PC-9 (cell line): Measurements from ENCODE around the gene VWA2. TPM values are rescaled to one million over a fixed set of nuclear protein-coding genes. Genes with fewer than 3 reads are reported as not detected.

Source experiments
- BruUV-seq: library from RNA; stranded (reverse); fragments of 400-500 nt; replicated peaks from 2 replicates; lab custom pipeline; 2021; lab: Mats Ljungman, UMichigan
- CTCF ChIA-PET: fragments of 300-600 bp; sonication (Branson Sonifier 250); formaldehyde crosslinking; loops from one replicate; lab custom pipeline; 2022; ENCODE audit warnings: antibody characterized with exemption; lab: Charles Lee
- POLR2A ChIA-PET: fragments of 300-600 bp; sonication (Branson Sonifier 250); formaldehyde crosslinking; loops from one replicate; lab custom pipeline; 2022; ENCODE audit warnings: antibody characterized with exemption; ENCODE audit not compliant: unreplicated experiment; lab: Charles Lee
- DNase-seq, 2 experiments: peaks; one replicate each; pipeline versions ENCODE4 v3.0.0 to v3.0.0-alpha.2; 2015 to 2022; ENCODE audit warnings: mixed read lengths in 1 of 2
- H2AFZ ChIP-seq: fragments of 200-600 bp; sonication (generic); 2 replicates; pipeline ENCODE4 v1.8.1; 2017; ENCODE audit warnings: antibody characterized with exemption
- H3F3A ChIP-seq: fragments of 200-600 bp; sonication (generic); 2 replicates; pipeline ENCODE4 v1.8.1; 2017; ENCODE audit warnings: antibody characterized with exemption, mild to moderate bottlenecking, low read depth; ENCODE audit not compliant: insufficient read depth
- H3K27ac ChIP-seq: fragments of 200-600 bp; sonication (generic); 2 replicates; pipeline ENCODE4 v1.6.1; 2016; ENCODE audit warnings: mixed run types
- H3K27me3 ChIP-seq: fragments of 200-600 bp; sonication (generic); 2 replicates; pipeline ENCODE4 v1.6.1; 2016; ENCODE audit warnings: low read depth, mixed run types; ENCODE audit not compliant: insufficient read depth
- H3K36me3 ChIP-seq: fragments of 200-600 bp; sonication (generic); 2 replicates; pipeline ENCODE4 v1.6.1; 2016; ENCODE audit warnings: low read depth, mixed run types
- H3K4me1 ChIP-seq: fragments of 200-600 bp; sonication (generic); replicated peaks from 2 replicates; pipeline ENCODE4 v1.6.1; 2016; ENCODE audit warnings: mixed run types; ENCODE audit not compliant: insufficient read depth
- H3K4me2 ChIP-seq: fragments of 200-600 bp; sonication (generic); 2 replicates; pipeline ENCODE4 v1.6.1; 2017; ENCODE audit warnings: mixed run types
- H3K4me3 ChIP-seq: fragments of 200-600 bp; sonication (generic); 2 replicates; pipeline ENCODE4 v1.6.1; 2016; ENCODE audit warnings: mixed run types
- H3K79me2 ChIP-seq: fragments of 200-600 bp; sonication (generic); 2 replicates; pipeline ENCODE4 v1.6.1; 2017; ENCODE audit warnings: low read depth, mixed run types
- H3K9me2 ChIP-seq: fragments of 200-600 bp; sonication (generic); 2 replicates; pipeline ENCODE4 v1.8.1; 2017; ENCODE audit warnings: mild to moderate bottlenecking; ENCODE audit not compliant: insufficient read depth
- H3K9me3 ChIP-seq: fragments of 200-600 bp; sonication (generic); 2 replicates; pipeline ENCODE4 v1.8.1; 2016; ENCODE audit warnings: low read depth; ENCODE audit not compliant: insufficient read depth
- H4K20me1 ChIP-seq: fragments of 200-600 bp; sonication (generic); 2 replicates; pipeline ENCODE4 v1.8.1; 2017; ENCODE audit not compliant: insufficient read depth
- EZH2 ChIP-seq: fragments of 200-600 bp; sonication (generic); IDR thresholded peaks from 2 replicates; pipeline ENCODE4 v1.8.0; 2017; ENCODE audit warnings: antibody characterized with exemption, low read depth
- intact Hi-C: fragments of 100-400 bp; cut with micrococcal nuclease; formaldehyde crosslinking; loops from one replicate; pipeline ENCODE4 v1.10.0; 2022; ENCODE audit not compliant: unreplicated experiment
- total RNA-seq: library from RNA; stranded (reverse); gene quantifications from 2 replicates; pipeline ENCODE4 v1.2.3, GENCODE V29; 2021
- TF ChIP-seq, protein P1 (sequence below): fragments of 200-600 bp; sonication (generic); conservative IDR thresholded peaks from 2 replicates; pipeline ENCODE4 v1.6.1; 2017; ENCODE audit warnings: mixed run types, antibody characterized with exemption, mild to moderate bottlenecking, moderate library complexity

The VWA2 gene
- total RNA-seq, 1 experiment from 2014 or later = 0.48 TPM

DNA sequence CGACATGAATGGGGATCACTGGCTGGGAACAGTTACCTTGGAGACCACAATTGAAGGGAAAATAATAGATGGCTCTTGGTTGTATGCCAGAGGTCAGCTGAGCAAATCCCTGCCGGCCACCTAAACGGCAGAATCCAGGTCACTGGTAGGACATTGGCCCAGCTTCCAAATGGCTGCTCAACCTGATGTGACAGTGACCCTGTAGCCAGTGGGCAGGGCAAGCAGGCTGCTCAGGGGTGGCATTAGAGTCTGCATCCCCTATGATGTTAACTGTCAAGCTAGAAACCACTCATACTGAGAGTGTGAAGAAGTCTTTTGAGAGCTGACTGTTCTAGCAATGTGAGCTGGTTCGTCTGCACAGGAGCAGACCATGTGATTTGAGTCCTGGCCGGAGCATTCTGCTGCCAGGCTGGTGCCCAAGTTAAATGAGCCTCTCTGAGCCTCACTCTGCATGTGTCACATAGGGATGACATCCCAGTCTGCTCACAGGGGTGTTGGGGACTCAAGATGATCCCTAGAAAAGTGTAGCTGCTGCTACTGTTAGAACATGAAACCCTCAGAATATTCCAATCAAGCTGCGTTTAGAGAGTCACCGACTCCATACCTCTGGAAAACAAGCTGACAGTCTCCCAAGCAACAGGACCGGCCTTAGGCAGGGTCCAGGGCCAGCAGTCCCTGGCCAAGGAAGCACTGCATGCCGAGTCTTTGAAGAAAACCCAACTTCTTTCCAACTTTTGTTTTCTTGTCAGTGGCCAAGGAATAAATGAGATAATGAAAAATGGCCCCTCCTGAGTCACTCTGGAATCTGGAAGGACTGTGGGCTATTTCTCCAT, 69.7 kb downstream of the VWA2 start:
- Histone ChIP-seq H3K4me3 (no peak overlapping the region), H3K27ac (no peak overlapping the region), H3K36me3 (no peaks in the 10 kb centered on the region), H2AFZ (no peak overlapping the region), H3F3A (no peaks in the 10 kb centered on the region), H3K9me2 (no peaks in the 10 kb centered on the region), H3K4me2 (no peak overlapping the region), H3K79me2 (no peaks in the 10 kb centered on the region), H3K9me3 (no peaks in the 10 kb centered on the region), H3K4me1 (peaks cover 9% of the 10 kb centered on the region), H4K20me1 (no peaks in the 10 kb centered on the region), H3K27me3 (no peaks in the 10 kb centered on the region)
- TF ChIP-seq, protein P1, sequence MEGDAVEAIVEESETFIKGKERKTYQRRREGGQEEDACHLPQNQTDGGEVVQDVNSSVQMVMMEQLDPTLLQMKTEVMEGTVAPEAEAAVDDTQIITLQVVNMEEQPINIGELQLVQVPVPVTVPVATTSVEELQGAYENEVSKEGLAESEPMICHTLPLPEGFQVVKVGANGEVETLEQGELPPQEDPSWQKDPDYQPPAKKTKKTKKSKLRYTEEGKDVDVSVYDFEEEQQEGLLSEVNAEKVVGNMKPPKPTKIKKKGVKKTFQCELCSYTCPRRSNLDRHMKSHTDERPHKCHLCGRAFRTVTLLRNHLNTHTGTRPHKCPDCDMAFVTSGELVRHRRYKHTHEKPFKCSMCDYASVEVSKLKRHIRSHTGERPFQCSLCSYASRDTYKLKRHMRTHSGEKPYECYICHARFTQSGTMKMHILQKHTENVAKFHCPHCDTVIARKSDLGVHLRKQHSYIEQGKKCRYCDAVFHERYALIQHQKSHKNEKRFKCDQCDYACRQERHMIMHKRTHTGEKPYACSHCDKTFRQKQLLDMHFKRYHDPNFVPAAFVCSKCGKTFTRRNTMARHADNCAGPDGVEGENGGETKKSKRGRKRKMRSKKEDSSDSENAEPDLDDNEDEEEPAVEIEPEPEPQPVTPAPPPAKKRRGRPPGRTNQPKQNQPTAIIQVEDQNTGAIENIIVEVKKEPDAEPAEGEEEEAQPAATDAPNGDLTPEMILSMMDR = no peak
- no peak for TF ChIP-seq EZH2
- POLR2A ChIA-PET = interaction anchor here (0.5 to 0.6 kb wide), 2 partner anchors 27 to 58 kb away, joined by 3 to 4 read pairs; no protein-coding TSS in a partner anchor
- no TSS peak for BruUV-seq
- intact Hi-C loops = loop anchor here (10.0 kb wide), 1 partner anchor 476 kb away; no protein-coding TSS in a partner anchor
- CTCF ChIA-PET = interaction anchor here (0.5 to 0.6 kb wide), 2 partner anchors 73 to 118 kb away, joined by 3 to 4 read pairs; no protein-coding TSS in a partner anchor
- DNase-seq = no peak

DNA sequence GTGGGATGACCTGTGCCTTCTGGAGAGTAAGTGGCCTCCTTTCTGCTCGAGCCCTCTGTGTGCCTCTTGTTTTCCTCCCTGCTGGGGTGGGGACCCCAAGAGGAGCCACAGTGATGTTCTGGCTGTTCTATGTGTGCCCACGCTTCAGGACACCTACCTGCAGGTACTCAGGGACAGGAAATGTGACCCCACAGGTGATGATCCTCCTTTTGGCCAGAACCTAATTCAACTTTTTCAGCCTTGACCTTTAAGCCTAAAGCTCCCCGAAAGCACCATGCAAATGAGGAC, 70.3 kb downstream of the VWA2 start:
- TF ChIP-seq EZH2 = no peak
- TF ChIP-seq, protein P1 = no peak
- no peaks in the 10 kb centered on the region for H3K9me3 ChIP-seq
- H3K4me2 ChIP-seq = no peak overlapping the region
- no peaks in the 10 kb centered on the region for H3K9me2 ChIP-seq
- intact Hi-C loops = loop anchor here (10.0 kb wide), 1 partner anchor 475 kb away; no protein-coding TSS in a partner anchor
- no peak overlapping the region for H3K4me3 ChIP-seq
- no TSS peak for BruUV-seq
- H2AFZ ChIP-seq = no peak overlapping the region
- no peaks in the 10 kb centered on the region for H3K36me3 ChIP-seq
- H3K27ac ChIP-seq = no peak overlapping the region
- CTCF ChIA-PET = no interaction called here
- peaks cover 9% of the 10 kb centered on the region for H3K4me1 ChIP-seq
- POLR2A ChIA-PET = no interaction called here
- no peaks in the 10 kb centered on the region for H3K79me2 ChIP-seq
- no peaks in the 10 kb centered on the region for H3F3A ChIP-seq
- H3K27me3 ChIP-seq = no peaks in the 10 kb centered on the region
- no peaks in the 10 kb centered on the region for H4K20me1 ChIP-seq
- DNase-seq = no peak

DNA sequence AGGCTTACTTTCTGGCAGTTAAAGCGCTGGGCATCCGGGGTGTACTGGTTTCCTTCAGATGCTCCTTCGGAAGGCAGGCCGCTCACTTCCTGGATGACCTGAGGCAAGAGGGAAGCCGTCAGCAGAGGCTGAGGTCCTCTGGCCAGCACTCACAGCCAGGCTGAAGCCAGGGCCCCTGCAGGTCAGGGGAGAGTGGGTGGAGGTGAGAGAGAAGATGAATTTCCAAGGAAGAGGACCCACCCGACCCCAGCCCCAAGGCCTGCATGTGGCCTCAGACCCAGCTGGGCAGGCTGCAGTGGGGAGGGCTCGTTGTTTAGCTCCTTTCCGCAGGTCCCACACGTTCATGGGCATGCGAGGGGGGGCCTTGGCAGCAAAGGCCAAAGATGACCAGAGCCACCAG, 71.3 kb downstream of the VWA2 start:
- Histone ChIP-seq H2AFZ (no peak overlapping the region), H3K36me3 (no peaks in the 10 kb centered on the region), H3K4me1 (peaks cover 9% of the 10 kb centered on the region), H3K27ac (no peak overlapping the region), H3K4me3 (no peak overlapping the region), H4K20me1 (no peaks in the 10 kb centered on the region), H3K4me2 (no peak overlapping the region), H3F3A (no peaks in the 10 kb centered on the region), H3K79me2 (no peaks in the 10 kb centered on the region), H3K9me3 (no peaks in the 10 kb centered on the region), H3K27me3 (no peaks in the 10 kb centered on the region), H3K9me2 (no peaks in the 10 kb centered on the region)
- no peak for DNase-seq
- intact Hi-C loops = no loop called here
- BruUV-seq = no TSS peak
- ChIA-PET POLR2A (no interaction called here), CTCF (no interaction called here)
- TF ChIP-seq, protein P1 = no peak
- TF ChIP-seq EZH2 = no peak
